H1 (cell line): ENCODE results near the gene IL31RA.

ENCODE experiments used
- CREB1 ChIP-seq: IDR thresholded peaks from 2 replicates; pipeline ENCODE4 v1.6.1; 2012; ENCODE audit warnings: inconsistent platforms
- CTCF ChIP-seq, 3 experiments: IDR thresholded peaks; 1 replicate in 2 of 3; 2 replicates in 1 of 3; pipeline versions ENCODE4 v1.5.1 to v1.6.1; 2011; ENCODE audit warnings: low read length in 3 of 3, mild to moderate bottlenecking in 3 of 3, inconsistent platforms in 2 of 3, low read depth in 1 of 3, moderate library complexity in 1 of 3; ENCODE audit not compliant: insufficient read depth in 1 of 3; ENCODE audit errors: control extremely low read depth in 1 of 3
- EGR1 ChIP-seq: IDR thresholded peaks from 2 replicates; pipeline ENCODE4 v1.6.1; 2011; ENCODE audit warnings: low read depth, low read length, borderline replicate concordance
- GABPA ChIP-seq: IDR thresholded peaks from 2 replicates; pipeline ENCODE4 v1.6.1; 2011; ENCODE audit warnings: mild to moderate bottlenecking, low read length, moderate library complexity, borderline replicate concordance; ENCODE audit not compliant: insufficient read depth
- TEAD4 ChIP-seq: IDR thresholded peaks from 2 replicates; pipeline ENCODE4 v1.6.1; 2012; ENCODE audit warnings: low read depth, low read length, inconsistent platforms, mixed read lengths
- TF ChIP-seq, protein P1 (sequence below): IDR thresholded peaks from 2 replicates; pipeline ENCODE4 v1.6.1; 2011; ENCODE audit warnings: low read depth, mild to moderate bottlenecking, low read length; ENCODE audit not compliant: insufficient read depth

DNA sequence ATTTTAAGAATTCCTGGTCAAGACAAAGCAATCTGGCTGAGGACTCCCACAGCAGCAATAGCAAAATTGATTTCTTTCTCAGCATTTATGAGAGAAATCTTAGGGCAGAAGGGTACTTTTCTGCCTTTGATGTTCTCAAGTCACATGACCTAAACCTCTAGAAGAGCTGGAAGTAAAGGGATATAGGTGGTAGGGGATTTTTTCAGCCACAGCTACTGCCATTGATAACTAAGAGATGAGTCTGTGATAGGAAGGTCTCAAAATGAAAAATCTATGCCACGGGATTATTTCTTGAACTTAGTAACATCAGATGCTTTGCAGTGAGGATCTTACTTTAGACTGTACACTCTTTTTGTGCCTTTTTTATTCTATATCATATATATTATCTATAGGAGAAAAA is 108.1 kb downstream of the IL31RA start:
- TF ChIP-seq CTCF (IDR thresholded peaks at IDR 0.05; ENCODE audit: control extremely low read depth in 1 of 3, insufficient read depth in 1 of 3, low read depth in 1 of 3, low read length in 3 of 3) (no peak), TEAD4 (no peak), EGR1 (no peak), CREB1 (no peak), GABPA (no peak)
- TF ChIP-seq, protein P1, sequence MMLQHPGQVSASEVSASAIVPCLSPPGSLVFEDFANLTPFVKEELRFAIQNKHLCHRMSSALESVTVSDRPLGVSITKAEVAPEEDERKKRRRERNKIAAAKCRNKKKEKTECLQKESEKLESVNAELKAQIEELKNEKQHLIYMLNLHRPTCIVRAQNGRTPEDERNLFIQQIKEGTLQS, result no peak
